DOHH2 (cell line): ENCODE data around the gene TTF1.

Experiments used
- CTCF ChIP-seq: fragments of 200-600 bp; sonication (generic); IDR thresholded peaks from one replicate; pipeline ENCODE4 v1.5.1; 2014; ENCODE audit warnings: antibody characterized with exemption, mild to moderate bottlenecking, low read depth, low read length; ENCODE audit not compliant: poor library complexity, severe bottlenecking
- EZH2phosphoT487 ChIP-seq: fragments of 200-600 bp; sonication (generic); IDR thresholded peaks from 2 replicates; pipeline ENCODE4 v1.6.1; 2017; ENCODE audit warnings: borderline replicate concordance, mild to moderate bottlenecking, antibody characterized with exemption, low read length, moderate library complexity, mixed read lengths

GRCh38 chr9:132408521-132408920 is 1.9 kb upstream of the TTF1 start:
- no peak for TF ChIP-seq CTCF
- no peak for TF ChIP-seq EZH2phosphoT487
